Right lobe of liver (tissue), 4 donors: Measurements from ENCODE around the gene FAM168A.

Experiments used
- POLR2A ChIP-seq: fragments of 450-650 bp; IDR thresholded peaks from one replicate; pipeline ENCODE4 v1.6.1; 2017; ENCODE audit warnings: antibody characterized with exemption, mild to moderate bottlenecking
- TF ChIP-seq, protein P1 (sequence below), 4 donors: fragments of 200-600 bp in 3 of 4; fragments of 450-650 bp in 1 of 4; IDR thresholded peaks; one replicate each; pipeline versions ENCODE4 v1.5.1 to v1.8.0; 2016 to 2022; ENCODE audit warnings: antibody characterized with exemption in 4 of 4, mild to moderate bottlenecking in 2 of 4
- donor health status: DM: no; HTN: no; CAD: no.
- donor health status: DM: no; HTN: no; CAD: no.
- donor health status: DM: no; HTN: yes; CAD: no.

- TF ChIP-seq, protein P1, sequence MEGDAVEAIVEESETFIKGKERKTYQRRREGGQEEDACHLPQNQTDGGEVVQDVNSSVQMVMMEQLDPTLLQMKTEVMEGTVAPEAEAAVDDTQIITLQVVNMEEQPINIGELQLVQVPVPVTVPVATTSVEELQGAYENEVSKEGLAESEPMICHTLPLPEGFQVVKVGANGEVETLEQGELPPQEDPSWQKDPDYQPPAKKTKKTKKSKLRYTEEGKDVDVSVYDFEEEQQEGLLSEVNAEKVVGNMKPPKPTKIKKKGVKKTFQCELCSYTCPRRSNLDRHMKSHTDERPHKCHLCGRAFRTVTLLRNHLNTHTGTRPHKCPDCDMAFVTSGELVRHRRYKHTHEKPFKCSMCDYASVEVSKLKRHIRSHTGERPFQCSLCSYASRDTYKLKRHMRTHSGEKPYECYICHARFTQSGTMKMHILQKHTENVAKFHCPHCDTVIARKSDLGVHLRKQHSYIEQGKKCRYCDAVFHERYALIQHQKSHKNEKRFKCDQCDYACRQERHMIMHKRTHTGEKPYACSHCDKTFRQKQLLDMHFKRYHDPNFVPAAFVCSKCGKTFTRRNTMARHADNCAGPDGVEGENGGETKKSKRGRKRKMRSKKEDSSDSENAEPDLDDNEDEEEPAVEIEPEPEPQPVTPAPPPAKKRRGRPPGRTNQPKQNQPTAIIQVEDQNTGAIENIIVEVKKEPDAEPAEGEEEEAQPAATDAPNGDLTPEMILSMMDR (IDR thresholded peaks at IDR 0.05), result no peak
- no peak for TF ChIP-seq POLR2A
Observed at GRCh38 chr11:73531386-73531785, 66.5 kb downstream of the FAM168A start.
